H1 (cell line): ENCODE measurements around the gene GBP2. TPM values are rescaled to one million over a fixed set of nuclear protein-coding genes. Genes with fewer than 3 reads are reported as not detected.

Source experiments
- CTCF ChIA-PET: fragments of 300-600 bp; sonication (Branson Sonifier 250); formaldehyde crosslinking; loops from one replicate; lab custom pipeline; 2021; ENCODE audit not compliant: partially characterized antibody; lab: Charles Lee
- POLR2A ChIA-PET: fragments of 300-600 bp; sonication (Branson Sonifier 250); formaldehyde crosslinking; loops from one replicate; lab custom pipeline; 2021; ENCODE audit warnings: inconsistent platforms; ENCODE audit not compliant: partially characterized antibody; lab: Charles Lee
- DNase-seq, 2 experiments: peaks; one replicate each; pipeline versions ENCODE4 v3.0.0 to v3.0.0-alpha.2; 2010 to 2022; ENCODE audit warnings: low spot score in 2 of 2, low read depth in 1 of 2, mixed read lengths in 1 of 2
- FAIRE-seq: peaks from 2 replicates; lab custom pipeline; 2011; peaks lifted over from hg19 to GRCh38; lab: Jason Lieb, UNC
- H2AFZ ChIP-seq: 2 replicates; pipeline ENCODE4 v1.8.1; 2012; ENCODE audit warnings: low read length, inconsistent platforms
- H2AK5ac ChIP-seq: 2 replicates; pipeline ENCODE4 v1.6.1; 2013; ENCODE audit warnings: low read depth, low read length
- H2BK120ac ChIP-seq: replicated peaks from 2 replicates; pipeline ENCODE3; 2013; ENCODE audit warnings: low read depth, low read length, inconsistent platforms
- H2BK12ac ChIP-seq: 2 replicates; pipeline ENCODE4 v1.6.1; 2013; ENCODE audit warnings: low read depth, low read length
- H2BK15ac ChIP-seq: 2 replicates; pipeline ENCODE4 v1.6.1; 2013; ENCODE audit warnings: low read length
- H2BK20ac ChIP-seq: 2 replicates; pipeline ENCODE4 v1.6.1; 2013; ENCODE audit warnings: low read length
- H2BK5ac ChIP-seq: 2 replicates; pipeline ENCODE4 v1.6.1; 2013; ENCODE audit warnings: low read depth, low read length
- H3K14ac ChIP-seq: 2 replicates; pipeline ENCODE4 v1.6.1; 2013; ENCODE audit warnings: inconsistent platforms; ENCODE audit not compliant: insufficient read length
- H3K18ac ChIP-seq: 2 replicates; pipeline ENCODE4 v1.6.1; 2013; ENCODE audit warnings: low read length; ENCODE audit errors: extremely low read depth
- H3K23ac ChIP-seq: 2 replicates; pipeline ENCODE4 v1.6.1; 2013; ENCODE audit warnings: inconsistent platforms; ENCODE audit not compliant: insufficient read length
- H3K23me2 ChIP-seq: 2 replicates; pipeline ENCODE4 v1.6.1; 2013; ENCODE audit warnings: low read depth, low read length
- H3K27ac ChIP-seq: 2 replicates; pipeline ENCODE4 v1.6.1; 2011; ENCODE audit warnings: low read depth, low read length, inconsistent platforms
- H3K27me3 ChIP-seq, 4 experiments: replicated peaks in 1 of 4; 1 replicate in 1 of 4; 2 replicates in 3 of 4; pipeline versions ENCODE4 v1.6.1 to v1.8.1; 2011 to 2013; ENCODE audit warnings: low read length in 3 of 4, mild to moderate bottlenecking in 3 of 4, inconsistent platforms in 2 of 4, mixed read lengths in 2 of 4, moderate library complexity in 1 of 4; ENCODE audit not compliant: control insufficient read depth in 3 of 4, insufficient read depth in 3 of 4; ENCODE audit errors: extremely low read depth in 1 of 4
- H3K36me3 ChIP-seq, 4 experiments: 2 replicates each; pipeline versions ENCODE4 v1.6.1 to v1.8.1; 2011 to 2013; ENCODE audit warnings: mild to moderate bottlenecking in 4 of 4, low read length in 3 of 4, moderate library complexity in 2 of 4, control low read depth in 1 of 4, inconsistent platforms in 1 of 4; ENCODE audit not compliant: insufficient read depth in 4 of 4, control insufficient read depth in 2 of 4
- H3K4ac ChIP-seq: replicated peaks from 2 replicates; pipeline ENCODE3; 2013; ENCODE audit warnings: low read length, low read depth, mixed read lengths, inconsistent platforms; ENCODE audit not compliant: insufficient read length
- H3K4me1 ChIP-seq, 4 experiments: replicated peaks in 1 of 4; 1 replicate in 1 of 4; 2 replicates in 3 of 4; pipeline versions ENCODE4 v1.6.1 to v1.8.1; 2011 to 2013; ENCODE audit warnings: low read length in 3 of 4, inconsistent platforms in 2 of 4, mixed read lengths in 1 of 4; ENCODE audit not compliant: insufficient read depth in 4 of 4, control insufficient read depth in 3 of 4
- H3K4me2 ChIP-seq, 2 experiments: 2 replicates each; pipeline versions ENCODE4 v1.6.1 to v1.8.1; 2011 to 2013; ENCODE audit warnings: low read depth in 2 of 2, low read length in 2 of 2, control low read depth in 1 of 2, inconsistent platforms in 1 of 2, mild to moderate bottlenecking in 1 of 2; ENCODE audit not compliant: insufficient read depth in 1 of 2
- H3K4me3 ChIP-seq, 4 experiments: fragments of 200-600, 300-600 bp in 1 of 4; sonication (generic), shearing (Covaris generic), sonication (Bioruptor Twin) in 1 of 4; 2 replicates each; pipeline versions ENCODE4 v1.5.1 to v1.8.1; 2011 to 2016; ENCODE audit warnings: low read length in 4 of 4, low read depth in 3 of 4, control low read depth in 2 of 4, inconsistent platforms in 2 of 4, mild to moderate bottlenecking in 2 of 4, mixed read lengths in 1 of 4, moderate library complexity in 1 of 4; ENCODE audit not compliant: insufficient read depth in 2 of 4; ENCODE audit errors: extremely low read depth in 1 of 4
- H3K56ac ChIP-seq: replicated peaks from 2 replicates; pipeline ENCODE3; 2013; ENCODE audit warnings: low read depth, mild to moderate bottlenecking, mixed read lengths, low read length, inconsistent platforms; ENCODE audit not compliant: insufficient read length
- H3K79me1 ChIP-seq: 2 replicates; pipeline ENCODE4 v1.6.1; 2013; ENCODE audit warnings: low read depth, low read length, control low read depth
- H3K79me2 ChIP-seq, 2 experiments: 2 replicates each; pipeline versions ENCODE4 v1.6.1 to v1.8.1; 2012 to 2013; ENCODE audit warnings: low read length in 2 of 2, mild to moderate bottlenecking in 2 of 2, inconsistent platforms in 1 of 2; ENCODE audit not compliant: insufficient read depth in 2 of 2, control insufficient read depth in 1 of 2
- H3K9ac ChIP-seq, 4 experiments: replicated peaks in 1 of 4; 1 replicate in 1 of 4; 2 replicates in 3 of 4; pipeline versions ENCODE4 v1.6.1 to v1.8.1; 2011 to 2013; ENCODE audit warnings: low read depth in 3 of 4, low read length in 3 of 4, control low read depth in 2 of 4, mild to moderate bottlenecking in 2 of 4, moderate library complexity in 2 of 4, inconsistent platforms in 1 of 4; ENCODE audit errors: extremely low read depth in 1 of 4
- H3K9me3 ChIP-seq, 2 experiments: 2 replicates each; pipeline versions ENCODE4 v1.6.1 to v1.8.1; 2012 to 2013; ENCODE audit warnings: mild to moderate bottlenecking in 2 of 2, moderate library complexity in 2 of 2, control low read depth in 1 of 2, inconsistent platforms in 1 of 2, low read depth in 1 of 2, low read length in 1 of 2, mixed read lengths in 1 of 2; ENCODE audit not compliant: insufficient read depth in 2 of 2
- H4K20me1 ChIP-seq, 2 experiments: replicated peaks in 1 of 2; 2 replicates each; pipeline versions ENCODE3 to v1.8.1; 2011 to 2013; ENCODE audit warnings: inconsistent platforms in 2 of 2, low read length in 2 of 2, mild to moderate bottlenecking in 1 of 2; ENCODE audit not compliant: insufficient read depth in 2 of 2, control insufficient read depth in 1 of 2
- H4K5ac ChIP-seq: 2 replicates; pipeline ENCODE4 v1.6.1; 2013; ENCODE audit warnings: low read length, low read depth, mixed read lengths, inconsistent platforms; ENCODE audit not compliant: insufficient read length
- H4K8ac ChIP-seq: 2 replicates; pipeline ENCODE4 v1.8.0; 2013; ENCODE audit warnings: mild to moderate bottlenecking, moderate library complexity, low read length, inconsistent platforms; ENCODE audit not compliant: insufficient read depth; ENCODE audit errors: extremely low read depth
- H4K91ac ChIP-seq: replicated peaks from 2 replicates; pipeline ENCODE3; 2013; ENCODE audit warnings: low read length, mixed read lengths, inconsistent platforms; ENCODE audit not compliant: insufficient read length
- BACH1 ChIP-seq: IDR thresholded peaks from 2 replicates; pipeline ENCODE4 v1.6.1; 2012; ENCODE audit warnings: low read length, improper control_type of control experiment
- BCL11A ChIP-seq, 2 experiments: IDR thresholded peaks; one replicate each; pipeline ENCODE4 v1.6.1; 2011; ENCODE audit warnings: low read depth in 2 of 2, low read length in 2 of 2, mild to moderate bottlenecking in 2 of 2
- CBX5 ChIP-seq: fragments of 300-800, 300-1000 bp; sonication (generic); IDR thresholded peaks from 2 replicates; pipeline ENCODE4 v1.7.1; 2016; ENCODE audit warnings: antibody characterized with exemption, low read length, low read depth
- CBX8 ChIP-seq: fragments of 300-800, 300-1000 bp; sonication (generic); IDR thresholded peaks from 2 replicates; pipeline ENCODE4 v1.7.1; 2016; ENCODE audit warnings: low read depth, low read length, borderline replicate concordance
- CHD2 ChIP-seq: IDR thresholded peaks from 2 replicates; pipeline ENCODE4 v1.6.1; 2012; ENCODE audit warnings: low read length, improper control_type of control experiment
- EP300 ChIP-seq, 2 experiments: IDR thresholded peaks; 1 replicate in 1 of 2; 2 replicates in 1 of 2; pipeline ENCODE4 v1.6.1; 2011 to 2012; ENCODE audit warnings: low read depth in 2 of 2, low read length in 2 of 2, mild to moderate bottlenecking in 2 of 2, borderline replicate concordance in 1 of 2, inconsistent platforms in 1 of 2, moderate library complexity in 1 of 2
- EZH2 ChIP-seq: fragments of 200-600 bp; sonication (generic); IDR thresholded peaks from 2 replicates; pipeline ENCODE4 v1.7.1; 2012; ENCODE audit warnings: low read depth, mild to moderate bottlenecking, moderate library complexity, low read length, inconsistent platforms; ENCODE audit not compliant: severe bottlenecking
- JUND ChIP-seq: IDR thresholded peaks from 2 replicates; pipeline ENCODE4 v1.6.1; 2011; ENCODE audit warnings: mild to moderate bottlenecking, improper control_type of control experiment, low read length
- POU5F1 ChIP-seq: IDR thresholded peaks from 2 replicates; pipeline ENCODE4 v1.6.1; 2011; ENCODE audit warnings: low read depth, mild to moderate bottlenecking, low read length, moderate library complexity
- SAP30 ChIP-seq: fragments of 300-600 bp; sonication (generic); IDR thresholded peaks from 2 replicates; pipeline ENCODE4 v1.7.1; 2012; ENCODE audit warnings: low read length, moderate library complexity, mild to moderate bottlenecking, inconsistent platforms; ENCODE audit not compliant: insufficient read depth, insufficient replicate concordance
- SUZ12 ChIP-seq: fragments of 200-600 bp; sonication (generic); IDR thresholded peaks from 2 replicates; pipeline ENCODE4 v1.6.1; 2012; ENCODE audit warnings: mild to moderate bottlenecking, inconsistent platforms, low read length, moderate library complexity, mixed read lengths
- TAF1 ChIP-seq: IDR thresholded peaks from 2 replicates; pipeline ENCODE4 v1.6.1; 2011; ENCODE audit warnings: mild to moderate bottlenecking, low read depth, low read length
- TAF7 ChIP-seq: optimal IDR thresholded peaks from 2 replicates; pipeline ENCODE3; 2011; ENCODE audit warnings: low read depth, mild to moderate bottlenecking, inconsistent platforms, low read length, moderate library complexity, borderline replicate concordance
- TEAD4 ChIP-seq: IDR thresholded peaks from 2 replicates; pipeline ENCODE4 v1.6.1; 2012; ENCODE audit warnings: low read depth, low read length, inconsistent platforms, mixed read lengths
- polyA plus RNA-seq, 7 experiments: library from polyadenylated mRNA; depleted of rRNA in 3 of 7; stranded (reverse) in 5 of 7; unstranded in 2 of 7; fragments of >200 nt in 5 of 7; fragments of 200-250 nt in 2 of 7; gene quantifications; 1 replicate in 5 of 7; 2 replicates in 1 of 7; 4 replicates in 1 of 7; pipeline versions ENCODE4 v1.2.1 to v1.2.3, GENCODE V29; 2011 to 2013; ENCODE audit warnings: missing spikeins in 2 of 7, mixed read lengths in 2 of 7
- total RNA-seq: library from RNA; stranded (reverse); fragmentation: NEBNext Ultra II Directional; extraction: Animal tissue kit (Norgen Biotek cat#: 25700); gene quantifications from 2 replicates; pipeline ENCODE4 v1.2.1, GENCODE V29; 2021

Gene GBP2
- total and polyA plus RNA-seq, 2 of the 8 experiments (the other 6 are each of a cell fraction or from before 2014, with no cell fraction given) = not detected

- Histone ChIP-seq H3K79me2 (no peaks in the 10 kb centered on the region), H3K27ac (no peak overlapping the region), H3K9me3 (no peaks in the 10 kb centered on the region), H2BK120ac (no peak overlapping the region), H4K5ac (no peak overlapping the region), H3K27me3 (no peaks in the 10 kb centered on the region), H3K4ac (no peak overlapping the region), H2BK12ac (no peak overlapping the region), H3K4me1 (no peaks in the 10 kb centered on the region), H3K36me3 (no peaks in the 10 kb centered on the region), H4K20me1 (no peaks in the 10 kb centered on the region), H3K14ac (no peak overlapping the region), H2AFZ (no peak overlapping the region; the same call in 1 of the 2 replicates), H2BK20ac (no peak overlapping the region), H2BK15ac (no peak overlapping the region), H2AK5ac (no peak overlapping the region), H3K4me2 (no peak overlapping the region), H3K23me2 (no peaks in the 10 kb centered on the region), H3K23ac (no peak overlapping the region), H3K18ac (no peak overlapping the region), H3K9ac (no peak overlapping the region), H3K56ac (no peak overlapping the region), H3K4me3 (no peak overlapping the region), H4K91ac (no peak overlapping the region), H3K79me1 (no peaks in the 10 kb centered on the region), H4K8ac (no peak overlapping the region), H2BK5ac (no peak overlapping the region)
- ChIA-PET CTCF (interaction anchor here (0.5 to 1.0 kb wide), 3 partner anchors 17 to 423 kb away, joined by 3 read pairs; no protein-coding TSS in a partner anchor), POLR2A (no interaction called here)
- FAIRE-seq (no peak), DNase-seq (no peak)
- TF ChIP-seq EZH2 (no peak), CBX5 (no peak), BACH1 (no peak), CBX8 (no peak), EP300 (IDR thresholded peaks at IDR 0.05; ENCODE audit: borderline replicate concordance in 1 of 2, low read depth in 2 of 2, low read length in 2 of 2) (no peak), CHD2 (no peak), TAF7 (no peak), SAP30 (no peak), SUZ12 (no peak), TEAD4 (no peak), POU5F1 (no peak), JUND (no peak), BCL11A (IDR thresholded peaks at IDR 0.05; ENCODE audit: low read depth in 2 of 2, low read length in 2 of 2) (no peak), TAF1 (no peak)
These were observed 57.6 kb downstream of the GBP2 start for GRCh38 chr1:89068291-89068690.
